ENCODE results near the gene STYXL1.

DNA sequence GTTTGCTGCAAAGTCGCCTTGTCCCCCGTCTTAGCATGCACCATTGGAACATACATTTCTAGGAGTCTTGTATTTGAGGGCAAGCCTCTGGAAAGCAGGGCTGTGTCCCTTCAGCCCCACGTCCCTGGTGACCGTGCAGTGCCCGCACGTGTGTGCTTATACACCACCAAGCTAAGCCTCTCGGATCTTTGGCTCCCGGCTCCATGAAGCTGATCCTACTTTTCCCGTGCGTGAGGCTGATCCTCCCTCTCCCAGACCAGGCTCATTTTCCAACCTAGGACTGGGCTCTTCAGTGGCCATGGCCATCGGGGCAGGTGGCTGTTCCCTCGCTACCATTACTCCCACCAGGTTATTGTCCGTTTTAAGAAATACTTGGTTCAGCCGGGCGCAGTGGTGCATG lies 14.5 kb upstream of the STYXL1 start:
- TF ChIP-seq ZNF274 (IDR thresholded peaks at IDR 0.05; ENCODE audit: low read depth, low read length), result no peak
- TF ChIP-seq YY1 (IDR thresholded peaks at IDR 0.05; ENCODE audit: insufficient read depth, insufficient read length), result no peak
